Smooth muscle cell (in vitro differentiated cells): Measurements from ENCODE around the gene MACROD2. TPM values are rescaled to one million over a fixed set of nuclear protein-coding genes. Genes with fewer than 3 reads are reported as not detected.

ENCODE experiments used
- DNase-seq: peaks from one replicate; lab custom pipeline; 2025; ENCODE audit not compliant: unreplicated experiment; lab: John Stamatoyannopoulos, UW
- H2AFZ ChIP-seq: fragments of 200-600 bp; sonication (generic); 2 replicates; pipeline ENCODE4 v1.6.0; 2016; ENCODE audit warnings: antibody characterized with exemption, low read depth, mild to moderate bottlenecking
- H3F3A ChIP-seq: fragments of 200-600 bp; sonication (generic); 2 replicates; pipeline ENCODE4 v1.6.0; 2017; ENCODE audit warnings: antibody characterized with exemption, low read depth
- H3K27ac ChIP-seq: fragments of 200-600 bp; sonication (generic); 2 replicates; pipeline ENCODE4 v1.5.1; 2016; ENCODE audit warnings: low read depth, mild to moderate bottlenecking
- H3K27me3 ChIP-seq: fragments of 200-600 bp; sonication (generic); 2 replicates; pipeline ENCODE4 v1.6.1; 2016; ENCODE audit warnings: low read depth, mild to moderate bottlenecking
- H3K36me3 ChIP-seq: fragments of 200-600 bp; sonication (generic); 2 replicates; pipeline ENCODE4 v1.5.1; 2016; ENCODE audit warnings: low read depth
- H3K4me1 ChIP-seq: fragments of 200-600 bp; sonication (generic); 2 replicates; pipeline ENCODE4 v1.5.1; 2016; ENCODE audit warnings: low read depth
- H3K4me2 ChIP-seq: fragments of 200-600 bp; sonication (generic); 2 replicates; pipeline ENCODE4 v1.6.0; 2016; ENCODE audit warnings: mild to moderate bottlenecking
- H3K4me3 ChIP-seq: fragments of 200-600 bp; sonication (generic); 2 replicates; pipeline ENCODE4 v1.5.1; 2016; ENCODE audit warnings: mild to moderate bottlenecking
- H3K79me2 ChIP-seq: fragments of 200-600 bp; sonication (generic); 2 replicates; pipeline ENCODE4 v1.6.0; 2016; ENCODE audit warnings: low read depth, mild to moderate bottlenecking
- H3K9ac ChIP-seq: fragments of 200-600 bp; sonication (generic); 2 replicates; pipeline ENCODE4 v1.6.0; 2016; ENCODE audit warnings: low read depth
- H3K9me3 ChIP-seq: fragments of 200-600 bp; sonication (generic); replicated peaks from 2 replicates; pipeline ENCODE4 v1.5.1; 2016; ENCODE audit warnings: low read depth
- H4K20me1 ChIP-seq: fragments of 200-600 bp; sonication (generic); 2 replicates; pipeline ENCODE4 v1.6.0; 2016; ENCODE audit warnings: low read depth
- CTCF ChIP-seq: fragments of 200-600 bp; sonication (generic); IDR thresholded peaks from 2 replicates; pipeline ENCODE4 v1.5.1; 2017; ENCODE audit warnings: borderline replicate concordance, mild to moderate bottlenecking, antibody characterized with exemption; ENCODE audit not compliant: insufficient read depth, poor library complexity, severe bottlenecking
- WGBS: methylation state at CpG from one replicate; pipeline ENCODE4 v1.1.7; 2016; ENCODE audit warnings: low lambda C conversion rate; 5-methylcytosine and 5-hydroxymethylcytosine counted together
- polyA plus RNA-seq: library from polyadenylated mRNA; unstranded; fragments of >200 nt; fragmentation: Nextera tagmentation; extraction: Ambion mirVana; gene quantifications from 2 replicates; pipeline ENCODE4 v1.2.1, GENCODE V29; 2016
- total RNA-seq: library from RNA; depleted of rRNA; stranded (reverse); fragments of >200 nt; gene quantifications from 2 replicates; pipeline ENCODE4 v1.2.3, GENCODE V29; 2014

The MACROD2 gene
- total and polyA plus RNA-seq, 2 experiments from 2014 or later: 0.04 to 0.32 TPM

- Histone ChIP-seq H3K27me3 (no peaks in the 10 kb centered on the region), H3K4me3 (no peak overlapping the region), H3K27ac (no peak overlapping the region), H3K79me2 (no peaks in the 10 kb centered on the region), H3K36me3 (no peaks in the 10 kb centered on the region), H2AFZ (no peak overlapping the region), H3K4me2 (no peak overlapping the region), H3F3A (no peaks in the 10 kb centered on the region), H3K9me3 (no peaks in the 10 kb centered on the region), H3K9ac (no peak overlapping the region), H3K4me1 (no peaks in the 10 kb centered on the region), H4K20me1 (no peaks in the 10 kb centered on the region)
- no peak for TF ChIP-seq CTCF
- 93% methylated on average over 1 of the region's 1 CpG for WGBS
- DNase-seq: no peak
Observed at GRCh38 chr20:14727485-14728150, 732.3 kb downstream of the MACROD2 start.

GRCh38 chr20:14729390-14729789 lies 734.1 kb downstream of the MACROD2 start:
- H3F3A ChIP-seq: no peaks in the 10 kb centered on the region
- no peak overlapping the region for H2AFZ ChIP-seq
- TF ChIP-seq CTCF: no peak
- H3K79me2 ChIP-seq: no peaks in the 10 kb centered on the region
- H3K27ac ChIP-seq: no peak overlapping the region
- no peaks in the 10 kb centered on the region for H3K27me3 ChIP-seq
- H3K9ac ChIP-seq: no peak overlapping the region
- H3K9me3 ChIP-seq: no peaks in the 10 kb centered on the region
- H3K4me1 ChIP-seq: no peaks in the 10 kb centered on the region
- WGBS: 93% methylated on average over 3 of the region's 3 CpGs
- no peaks in the 10 kb centered on the region for H3K36me3 ChIP-seq
- H3K4me2 ChIP-seq: no peak overlapping the region
- H4K20me1 ChIP-seq: no peaks in the 10 kb centered on the region
- no peak overlapping the region for H3K4me3 ChIP-seq
- no peak for DNase-seq

GRCh38 chr20:14732343-14732742 lies 737.0 kb downstream of the MACROD2 start:
- H3K4me3 ChIP-seq: no peak overlapping the region
- no peaks in the 10 kb centered on the region for H3K36me3 ChIP-seq
- H3K27me3 ChIP-seq: no peaks in the 10 kb centered on the region
- no peak for DNase-seq
- H2AFZ ChIP-seq: no peak overlapping the region
- H3K4me1 ChIP-seq: no peaks in the 10 kb centered on the region
- no peaks in the 10 kb centered on the region for H3K79me2 ChIP-seq
- no peak overlapping the region for H3K27ac ChIP-seq
- H3K9me3 ChIP-seq: peaks cover 3% of the 10 kb centered on the region
- WGBS: 91% methylated on average over 3 of the region's 3 CpGs
- no peaks in the 10 kb centered on the region for H4K20me1 ChIP-seq
- H3K9ac ChIP-seq: no peak overlapping the region
- no peaks in the 10 kb centered on the region for H3F3A ChIP-seq
- H3K4me2 ChIP-seq: no peak overlapping the region
- no peak for TF ChIP-seq CTCF

GRCh38 chr20:14732996-14733395 lies 737.7 kb downstream of the MACROD2 start:
- Histone ChIP-seq H3K9ac (no peak overlapping the region), H3K27ac (no peak overlapping the region)
- WGBS: 66% methylated on average over 1 of the region's 1 CpG

More at GRCh38 chr20:14732996-14733395, 737.7 kb downstream of the MACROD2 start:
- H3F3A ChIP-seq: no peaks in the 10 kb centered on the region
- no peak for DNase-seq
- H4K20me1 ChIP-seq: no peaks in the 10 kb centered on the region
- no peak overlapping the region for H2AFZ ChIP-seq
- H3K36me3 ChIP-seq: no peaks in the 10 kb centered on the region
- no peak for TF ChIP-seq CTCF
- no peaks in the 10 kb centered on the region for H3K79me2 ChIP-seq
- no peak overlapping the region for H3K4me3 ChIP-seq
- no peaks in the 10 kb centered on the region for H3K27me3 ChIP-seq
- H3K9me3 ChIP-seq: peaks cover 3% of the 10 kb centered on the region
- no peak overlapping the region for H3K4me2 ChIP-seq
- H3K4me1 ChIP-seq: no peaks in the 10 kb centered on the region
